Activated naive CD8-positive, alpha-beta T cell treated with anti-CD3 and anti-CD28 coated beads, Interleukin-2, amount 10 ng/mL, durations not matched to agents 7 days and 5 days (primary cell): Measurements from ENCODE around the gene NAT14. TPM values are rescaled to one million over a fixed set of nuclear protein-coding genes. Genes with fewer than 3 reads are reported as not detected.

Experiments
- ATAC-seq: fragments of 150-1000 bp; cut with Tn5 transposase; one replicate; pipeline ENCODE4 v1.10.0; 2021; ENCODE audit warnings: low read depth, moderate library complexity
- POLR2A ChIA-PET: fragments of 350-600 bp; sonication (Branson Sonifier 250); formaldehyde crosslinking; loops from one replicate; lab custom pipeline; 2021; ENCODE audit warnings: antibody characterized with exemption; lab: Charles Lee
- DNase-seq: peaks from one replicate; pipeline ENCODE4 v3.0.0; 2021
- H3K27ac Mint-ChIP-seq: one replicate; pipeline ENCODE4 v1.8.0; 2022; ENCODE audit warnings: mild to moderate bottlenecking, mixed read lengths
- H3K27me3 Mint-ChIP-seq: one replicate; pipeline ENCODE4 v1.8.0; 2022; ENCODE audit warnings: mild to moderate bottlenecking, moderate library complexity, mixed read lengths
- H3K36me3 Mint-ChIP-seq: one replicate; pipeline ENCODE4 v1.8.0; 2021; ENCODE audit warnings: mild to moderate bottlenecking, mixed read lengths
- H3K4me1 Mint-ChIP-seq: one replicate; pipeline ENCODE4 v1.8.0; 2021; ENCODE audit warnings: mixed read lengths
- H3K4me3 Mint-ChIP-seq: one replicate; pipeline ENCODE4 v1.8.0; 2022; ENCODE audit warnings: mild to moderate bottlenecking, moderate library complexity, mixed read lengths
- H3K9me3 Mint-ChIP-seq: one replicate; pipeline ENCODE4 v1.8.0; 2021; ENCODE audit warnings: mixed read lengths
- total RNA-seq, 2 experiments: library from RNA; stranded (reverse); gene quantifications; one replicate each; pipeline ENCODE4 v1.2.3, GENCODE V29; 2021

Gene NAT14
- total RNA-seq, 2 experiments from 2014 or later, result 14.5 to 15.0 TPM

DNA sequence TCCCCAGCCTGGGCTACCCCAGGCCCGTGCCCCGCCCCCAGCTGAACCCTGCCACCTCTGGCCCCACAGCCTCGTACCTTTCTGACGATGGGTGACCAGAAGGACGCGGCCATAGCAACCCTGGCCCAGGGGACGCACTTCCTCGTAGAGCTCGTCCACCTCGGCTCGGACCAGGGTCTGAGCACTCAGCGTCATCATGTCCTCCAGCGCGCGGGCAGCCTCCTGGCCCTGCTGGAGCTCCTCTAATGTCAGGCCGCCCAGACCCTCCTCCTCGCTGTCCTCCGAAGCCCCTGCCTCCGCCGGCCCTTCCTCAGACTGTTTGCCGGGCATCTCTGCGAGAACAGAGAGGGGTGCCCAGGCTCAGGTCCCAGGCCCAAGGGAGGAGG is 51.0 kb downstream of the NAT14 start:
- Mint-ChIP-seq H3K4me1 (no peaks in the 10 kb centered on the region), H3K27ac (no peak overlapping the region), H3K9me3 (no peaks in the 10 kb centered on the region), H3K36me3 (no peaks in the 10 kb centered on the region), H3K27me3 (no peaks in the 10 kb centered on the region), H3K4me3 (no peak overlapping the region)
- DNase-seq, result no peak
- no peak for ATAC-seq
- POLR2A ChIA-PET, result no interaction called here

DNA sequence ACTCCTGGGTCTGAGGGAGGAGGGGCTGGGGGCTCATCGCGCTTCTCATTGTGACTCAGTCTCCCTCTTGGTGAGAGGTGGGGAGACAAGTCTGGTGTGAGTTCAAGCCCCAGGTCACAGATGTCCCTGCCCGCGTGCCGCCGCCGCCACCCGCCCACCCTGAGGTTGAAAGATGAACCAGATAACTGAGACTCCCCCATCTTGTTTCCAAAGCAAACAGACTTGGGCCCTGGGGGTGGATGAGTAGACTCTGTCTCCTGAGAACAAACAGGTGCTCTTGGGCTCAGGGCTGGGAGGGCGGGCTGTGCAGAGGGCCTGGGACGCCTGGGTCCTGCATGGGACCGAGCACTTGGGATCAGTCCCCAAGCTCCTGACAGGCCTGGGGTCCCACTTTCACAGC is 51.4 kb downstream of the NAT14 start:
- no peaks in the 10 kb centered on the region for H3K9me3 Mint-ChIP-seq
- no peaks in the 10 kb centered on the region for H3K27me3 Mint-ChIP-seq
- no peak overlapping the region for H3K4me3 Mint-ChIP-seq
- DNase-seq (no peak), ATAC-seq (no peak)
- no peaks in the 10 kb centered on the region for H3K4me1 Mint-ChIP-seq
- H3K36me3 Mint-ChIP-seq, result no peaks in the 10 kb centered on the region
- no peak overlapping the region for H3K27ac Mint-ChIP-seq
- POLR2A ChIA-PET, result no interaction called here

Other genes with a start within 250 kb of the NAT14 start
- 100 to 1,000 TPM; 211 to 226 TPM for gene PPP6R1, start 226.2 kb upstream of the NAT14 start, total RNA-seq
- 10 to 100 TPM; 19.5 to 20.3 TPM for gene HSPBP1, start 205.1 kb upstream of the NAT14 start, total RNA-seq
- gene BRSK1, start 201.2 kb upstream of the NAT14 start, total RNA-seq, result 1 to 10 TPM; 9.0 TPM
- 1 to 10 TPM in 1 of 2 experiments, under 1 TPM in 1; 0.51 to 1.1 TPM for gene TMEM150B, start 159.8 kb upstream of the NAT14 start, total RNA-seq
- 10 to 100 TPM; 26.4 to 28.5 TPM for gene KMT5C, start 145.3 kb upstream of the NAT14 start, total RNA-seq
- gene COX6B2, start 130.5 kb upstream of the NAT14 start, total RNA-seq, result under 1 TPM in 1 of 2 experiments, not detected in 1; 0.55 TPM
- gene GARIN5B, start 121.9 kb upstream of the NAT14 start, total RNA-seq, result not detected
- gene IL11, start 114.7 kb upstream of the NAT14 start, total RNA-seq, result under 1 TPM; 0.53 to 0.60 TPM
- not detected for gene TMEM190, start 108.4 kb upstream of the NAT14 start, total RNA-seq
- 10 to 100 TPM; 17.0 to 19.8 TPM for gene TMEM238, start 100.9 kb upstream of the NAT14 start, total RNA-seq
- gene RPL28, start 99.3 kb upstream of the NAT14 start, total RNA-seq, result 1,000 to 10,000 TPM; 3,030 to 3,043 TPM
- gene UBE2S, start 77.4 kb upstream of the NAT14 start, total RNA-seq, result 100 to 1,000 TPM; 184 to 203 TPM
- not detected for gene SHISA7, start 41.9 kb upstream of the NAT14 start, total RNA-seq
- gene ISOC2, start 23.5 kb upstream of the NAT14 start, total RNA-seq, result 10 to 100 TPM; 13.7 to 16.8 TPM
- gene C19orf85, start 20.4 kb upstream of the NAT14 start, total RNA-seq, result not detected
- 10 to 100 TPM in 1 of 2 experiments, 1 to 10 TPM in 1; 9.4 to 11.5 TPM for gene ZNF628, start 8.6 kb upstream of the NAT14 start, total RNA-seq
- gene SSC5D, start 3.2 kb downstream of the NAT14 start, total RNA-seq, result 1 to 10 TPM in 1 of 2 experiments, under 1 TPM in 1; 0.86 to 1.1 TPM
- not detected for gene SBK2, start 51.9 kb downstream of the NAT14 start, total RNA-seq
- not detected for gene SBK3, start 60.4 kb downstream of the NAT14 start, total RNA-seq
- gene ZNF579, start 95.7 kb downstream of the NAT14 start, total RNA-seq, result 10 to 100 TPM; 10.1 to 10.4 TPM
- gene FIZ1, start 114.3 kb downstream of the NAT14 start, total RNA-seq, result 10 to 100 TPM; 16.0 to 18.4 TPM
- gene ZNF524, start 115.1 kb downstream of the NAT14 start, total RNA-seq, result 10 to 100 TPM; 25.2 to 26.6 TPM
- 10 to 100 TPM; 18.3 to 18.6 TPM for gene ZNF865, start 120.5 kb downstream of the NAT14 start, total RNA-seq
- 1 to 10 TPM; 6.3 to 7.6 TPM for gene ZNF784, start 139.4 kb downstream of the NAT14 start, total RNA-seq
- 10 to 100 TPM; 56.6 to 59.8 TPM for gene ZNF580, start 155.8 kb downstream of the NAT14 start, total RNA-seq
- gene ZNF581, start 158.5 kb downstream of the NAT14 start, total RNA-seq, result 10 to 100 TPM; 28.6 to 31.7 TPM
- 10 to 100 TPM; 12.1 to 13.4 TPM for gene CCDC106, start 163.0 kb downstream of the NAT14 start, total RNA-seq
- 100 to 1,000 TPM; 257 to 267 TPM for gene U2AF2, start 169.8 kb downstream of the NAT14 start, total RNA-seq
- 10 to 100 TPM; 55.3 to 58.2 TPM for gene EPN1, start 190.0 kb downstream of the NAT14 start, total RNA-seq